GM18526 (cell line): Measurements from ENCODE around the gene SLC37A3.

ENCODE experiments used
- POLR2A ChIP-seq: IDR thresholded peaks from 3 replicates; pipeline ENCODE4 v1.6.1; 2011; ENCODE audit not compliant: insufficient read length; ENCODE audit errors: extremely low read depth

Gene SLC37A3, protein sequence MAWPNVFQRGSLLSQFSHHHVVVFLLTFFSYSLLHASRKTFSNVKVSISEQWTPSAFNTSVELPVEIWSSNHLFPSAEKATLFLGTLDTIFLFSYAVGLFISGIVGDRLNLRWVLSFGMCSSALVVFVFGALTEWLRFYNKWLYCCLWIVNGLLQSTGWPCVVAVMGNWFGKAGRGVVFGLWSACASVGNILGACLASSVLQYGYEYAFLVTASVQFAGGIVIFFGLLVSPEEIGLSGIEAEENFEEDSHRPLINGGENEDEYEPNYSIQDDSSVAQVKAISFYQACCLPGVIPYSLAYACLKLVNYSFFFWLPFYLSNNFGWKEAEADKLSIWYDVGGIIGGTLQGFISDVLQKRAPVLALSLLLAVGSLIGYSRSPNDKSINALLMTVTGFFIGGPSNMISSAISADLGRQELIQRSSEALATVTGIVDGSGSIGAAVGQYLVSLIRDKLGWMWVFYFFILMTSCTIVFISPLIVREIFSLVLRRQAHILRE

DNA sequence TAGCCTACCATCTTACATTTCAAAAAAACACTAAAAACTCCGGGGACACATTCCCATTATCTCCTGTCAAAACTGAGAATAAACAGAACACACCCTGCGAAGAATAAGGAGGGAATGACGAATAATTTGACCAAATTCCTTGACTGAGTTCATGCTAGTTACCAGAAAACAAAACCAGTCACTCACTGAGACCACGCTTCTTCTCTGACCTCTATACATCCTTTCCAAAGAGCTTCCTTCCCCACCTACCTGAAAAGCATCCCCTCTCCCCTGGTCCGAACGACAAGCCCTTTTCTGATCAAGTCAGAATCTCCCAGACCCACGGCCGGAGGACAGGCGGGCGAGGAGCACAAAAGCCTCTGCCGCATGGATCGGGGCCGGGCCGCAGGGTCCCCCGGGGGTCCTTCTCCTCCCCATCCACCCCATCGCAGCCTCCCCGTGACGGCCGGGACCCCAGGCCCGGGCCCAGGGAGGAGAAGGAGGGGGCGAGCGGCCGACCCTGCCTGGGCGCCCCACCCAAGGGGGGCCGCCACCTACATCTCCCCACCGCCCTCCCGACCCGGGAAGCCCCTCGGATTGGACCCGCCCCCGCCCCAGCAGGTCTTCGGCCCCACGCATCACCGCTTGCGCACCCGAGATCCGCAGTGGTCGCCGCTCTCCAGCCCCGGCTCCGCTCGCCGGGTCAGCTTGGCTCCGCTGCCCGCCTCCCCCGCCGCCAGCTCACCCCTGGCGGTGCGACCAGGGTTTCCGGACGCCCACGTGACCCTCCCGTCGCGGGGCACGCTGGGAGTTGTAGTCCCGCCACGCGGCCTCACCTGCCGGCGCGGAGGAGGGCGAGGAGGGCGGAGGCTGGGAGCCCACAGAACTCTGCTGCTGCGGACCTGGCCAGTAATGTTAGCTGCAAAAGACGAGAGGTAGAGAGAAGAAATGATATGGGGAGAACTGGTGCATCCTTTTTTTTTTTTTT is at the start of gene SLC37A3:
SLC37A3 (minus strand) TSS at position 747 of the 967 bp plus-strand sequence. CDS start 16,004 bp downstream, outside the sequence.
- peak; percentile 64 for TF ChIP-seq POLR2A

DNA sequence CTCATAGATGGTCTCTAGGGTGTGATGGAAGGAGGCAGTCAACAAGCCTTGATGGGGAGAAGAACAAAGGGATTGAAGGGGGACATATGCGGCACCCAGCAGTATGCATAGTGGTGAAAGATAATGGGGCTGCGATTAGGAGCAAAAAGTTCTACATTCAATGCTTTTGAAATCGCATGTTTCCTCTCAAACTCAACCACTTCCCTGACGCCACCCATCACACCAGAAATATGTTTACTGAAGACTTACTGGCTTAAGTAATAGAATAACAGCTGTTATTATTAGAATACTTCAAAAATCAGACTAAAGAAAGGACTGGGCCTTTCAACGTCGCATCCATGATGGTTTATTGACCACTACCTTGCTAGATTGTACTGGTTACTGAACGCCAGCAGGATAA is 49.5 kb upstream of the SLC37A3 start:
- no peak for TF ChIP-seq POLR2A

DNA sequence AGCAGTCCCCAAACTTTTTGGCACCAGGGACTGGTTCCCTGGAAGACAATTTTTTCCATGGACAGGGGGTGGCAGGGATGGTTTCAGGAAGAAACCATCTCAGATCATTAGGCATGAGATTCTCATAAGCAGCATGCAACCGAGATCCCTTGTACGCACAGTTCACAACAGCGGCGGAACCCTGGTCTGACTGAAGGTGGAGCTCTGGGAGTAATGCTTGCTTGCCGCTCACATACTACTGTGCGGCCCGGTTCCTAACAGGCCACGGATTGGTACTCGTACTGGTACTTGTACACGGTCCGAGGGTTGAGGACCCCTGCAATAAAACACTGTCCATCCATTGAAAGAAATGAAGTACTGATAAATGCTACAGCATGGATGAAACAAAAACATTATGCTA is 48.1 kb upstream of the SLC37A3 start:
- no peak for TF ChIP-seq POLR2A

DNA sequence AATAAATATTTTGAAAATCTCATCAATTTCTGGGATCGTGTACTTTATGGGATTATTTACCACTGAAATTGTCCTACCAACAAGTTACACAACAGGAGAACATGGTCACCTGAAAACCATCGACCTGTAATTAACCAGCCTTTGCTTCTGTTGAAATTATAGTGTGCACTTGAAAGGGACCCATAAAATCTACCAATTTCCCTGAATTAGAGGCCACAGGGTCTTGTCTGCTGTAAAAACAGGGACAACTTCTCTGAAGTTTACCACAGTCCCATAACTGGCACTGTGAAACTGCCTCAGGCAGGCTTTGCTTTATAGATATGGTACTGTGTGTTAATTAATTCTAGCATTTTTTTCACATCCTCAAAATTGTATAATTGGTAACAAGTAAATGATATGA is 43.2 kb upstream of the SLC37A3 start:
- no peak for TF ChIP-seq POLR2A

DNA sequence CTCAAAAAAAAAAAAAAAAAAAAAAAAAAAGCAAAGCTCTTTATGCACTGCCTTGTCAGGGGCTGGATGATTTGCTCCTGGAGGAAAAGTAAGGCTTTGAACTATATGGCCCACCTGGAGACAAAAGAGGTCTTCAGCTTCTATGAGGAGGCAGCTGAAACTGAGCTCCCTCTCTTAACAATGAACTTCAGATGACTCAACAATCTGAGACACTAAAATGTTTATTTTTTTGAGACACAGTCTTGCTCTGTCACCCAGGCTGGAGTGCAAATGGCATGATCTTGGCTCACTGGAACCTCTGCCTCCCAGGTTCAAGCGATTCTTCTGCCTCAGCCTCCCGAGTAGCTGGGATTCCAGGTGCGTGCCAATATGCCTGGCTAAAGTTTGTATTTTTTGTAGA is 42.3 kb upstream of the SLC37A3 start:
- TF ChIP-seq POLR2A: no peak

DNA sequence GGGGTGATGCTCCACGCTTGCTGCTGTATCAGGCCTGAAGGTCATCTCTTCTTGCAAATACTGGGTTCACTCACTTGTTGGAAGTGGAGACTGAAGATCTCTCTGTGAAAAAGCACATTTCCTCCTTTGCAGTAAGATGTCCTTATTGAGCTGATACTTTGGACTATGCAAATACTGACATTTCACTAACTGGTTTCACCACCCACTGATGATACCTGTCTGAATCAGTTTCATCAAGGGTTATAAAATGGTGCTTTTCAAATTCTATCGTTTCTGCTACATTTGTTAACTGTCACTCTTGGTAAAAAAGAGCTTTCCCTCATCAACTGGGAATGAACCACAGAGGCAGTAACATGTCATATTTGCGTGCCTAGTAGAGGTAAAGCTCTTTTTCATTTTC is 41.0 kb upstream of the SLC37A3 start:
- no peak for TF ChIP-seq POLR2A

DNA sequence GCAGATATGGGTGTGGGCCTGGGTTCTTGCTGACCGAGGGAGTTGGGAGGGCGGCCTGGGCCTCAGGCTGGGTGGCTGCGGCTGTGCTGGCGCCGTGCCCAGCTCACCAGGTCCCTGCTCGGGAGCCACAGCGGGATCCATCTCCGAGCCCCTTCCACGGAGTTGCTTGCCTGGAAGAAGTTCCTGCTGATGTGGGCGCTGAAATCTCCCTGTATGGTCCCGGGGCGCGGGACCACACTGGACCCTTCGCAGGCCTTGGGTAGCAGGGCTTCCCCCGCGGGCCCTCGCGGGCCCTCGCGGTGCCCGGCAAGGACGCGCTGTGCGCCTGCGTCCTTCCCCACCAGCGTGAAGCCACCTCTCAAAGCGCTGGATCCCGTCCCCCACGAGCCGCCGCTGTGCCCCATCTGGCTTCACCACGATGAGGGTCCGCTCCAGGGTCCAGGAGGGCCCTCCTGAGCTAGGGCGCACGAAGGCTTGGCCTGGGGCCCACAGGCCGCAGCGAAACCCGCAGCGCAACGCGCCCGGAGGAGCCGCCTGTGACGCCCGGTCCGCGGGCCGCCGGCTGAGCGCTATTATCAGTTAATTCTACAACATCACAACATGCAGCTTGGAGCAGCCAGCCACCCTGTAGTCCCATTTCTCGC is 37.0 kb upstream of the SLC37A3 start:
- no peak for TF ChIP-seq POLR2A

DNA sequence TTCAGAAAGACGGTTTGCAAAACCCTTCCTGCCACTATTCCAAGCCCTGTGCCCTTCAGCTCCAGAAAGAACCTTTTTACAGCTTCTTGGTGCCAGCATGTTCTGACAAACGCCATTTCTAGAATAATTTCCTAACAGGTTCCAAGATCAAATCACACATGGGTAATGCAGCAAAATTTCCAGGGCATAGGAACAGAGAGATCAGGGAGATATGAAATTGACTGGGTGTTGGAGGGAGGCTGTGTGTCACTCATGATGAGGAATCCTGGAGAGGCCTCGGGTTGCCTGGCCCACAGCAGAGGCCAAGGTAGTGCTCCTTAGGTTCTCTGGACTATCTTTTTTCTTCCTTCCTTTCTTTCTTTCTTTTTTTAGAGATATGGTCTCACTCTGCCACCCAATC is 35.1 kb upstream of the SLC37A3 start:
- TF ChIP-seq POLR2A: no peak

DNA sequence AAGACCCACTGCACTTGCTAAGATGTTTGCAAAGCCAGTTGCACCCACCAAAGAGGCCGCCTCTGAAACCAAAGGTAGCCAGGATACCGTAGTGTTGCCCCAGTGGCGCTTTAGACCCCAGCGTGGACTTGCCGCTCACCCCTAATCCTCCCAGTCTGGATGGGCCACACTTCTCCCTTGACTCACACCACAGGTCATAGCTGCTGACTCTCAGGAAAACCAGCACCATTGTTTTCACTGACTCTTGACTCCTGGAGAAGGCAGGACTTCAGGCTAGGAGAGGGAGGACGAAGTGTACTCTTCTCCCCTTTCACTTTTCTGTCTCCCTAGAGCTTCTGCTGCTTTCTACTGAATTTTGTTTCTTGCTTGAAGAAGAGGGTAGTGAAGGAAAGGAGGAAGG is 27.8 kb upstream of the SLC37A3 start:
- TF ChIP-seq POLR2A: no peak

DNA sequence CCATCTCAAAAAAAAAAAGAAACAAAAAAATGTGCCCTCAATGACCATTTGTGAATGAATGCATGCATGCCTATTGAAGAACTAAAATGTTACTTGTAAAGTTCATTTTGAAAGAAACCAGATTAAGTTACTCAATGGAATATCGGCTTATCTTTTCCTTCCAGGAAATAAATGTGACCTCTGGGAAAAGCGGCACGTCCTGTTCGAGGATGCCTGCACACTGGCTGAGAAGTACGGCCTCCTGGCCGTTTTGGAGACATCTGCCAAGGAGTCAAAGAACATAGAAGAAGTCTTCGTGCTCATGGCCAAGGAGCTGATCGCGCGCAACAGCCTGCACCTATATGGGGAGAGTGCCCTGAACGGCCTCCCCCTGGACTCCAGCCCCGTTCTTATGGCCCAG is 27.4 kb upstream of the SLC37A3 start:
- TF ChIP-seq POLR2A: no peak

DNA sequence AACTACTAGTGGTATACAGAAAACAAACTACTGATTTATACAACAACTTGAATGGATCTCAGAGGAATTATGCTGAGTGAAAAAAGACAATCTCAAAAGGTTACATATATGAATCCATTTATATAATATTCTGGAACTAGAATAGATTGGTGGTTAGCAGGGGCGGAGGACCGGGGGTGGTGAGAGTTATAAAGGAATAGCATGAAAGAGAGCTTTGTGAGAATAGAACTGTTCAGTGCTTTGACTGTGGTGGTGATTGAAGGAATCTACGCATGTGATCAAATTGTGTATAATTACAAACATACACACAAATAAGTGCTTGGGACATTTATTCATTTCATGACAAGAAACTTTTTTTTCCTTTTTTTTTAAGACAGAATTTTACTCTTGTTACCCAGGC is 25.2 kb upstream of the SLC37A3 start:
- no peak for TF ChIP-seq POLR2A

DNA sequence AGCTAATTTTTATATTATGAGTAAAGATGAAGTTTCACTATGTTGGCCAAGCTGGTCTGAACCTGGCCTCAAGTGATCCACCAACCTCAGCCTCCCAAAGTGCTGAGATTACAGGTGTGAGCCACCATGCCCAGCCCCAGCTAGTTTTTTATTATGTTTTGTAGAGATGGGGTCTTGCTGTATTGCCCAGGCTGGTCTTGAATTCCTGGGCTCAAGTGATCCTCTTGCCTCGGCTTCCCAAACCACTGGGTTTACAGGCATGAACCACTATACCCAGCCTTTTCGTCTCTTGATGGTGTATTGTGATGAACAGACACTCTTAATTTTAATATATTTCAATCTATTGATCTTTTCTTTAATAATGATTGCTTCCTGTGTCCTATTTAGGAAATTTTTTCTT is 23.2 kb upstream of the SLC37A3 start:
- TF ChIP-seq POLR2A: no peak

DNA sequence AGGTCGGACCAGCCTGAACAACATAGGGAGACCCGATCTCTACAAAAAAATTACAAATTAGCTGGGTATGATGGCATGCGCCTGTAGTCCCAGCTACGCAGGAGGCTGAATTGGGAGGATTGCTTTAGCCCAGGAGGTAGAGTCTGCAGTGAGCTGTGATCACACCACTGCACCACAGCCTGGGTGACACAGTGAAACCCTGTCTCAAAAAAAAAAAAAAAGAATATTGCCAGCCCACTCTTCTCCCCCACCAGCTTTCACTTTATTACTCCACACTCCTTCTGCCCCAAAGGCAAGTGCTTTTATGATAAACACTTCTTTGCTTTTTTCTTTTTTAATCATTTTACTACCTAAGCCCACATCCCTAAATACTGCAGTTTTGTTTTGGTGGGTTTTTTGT is 20.3 kb upstream of the SLC37A3 start:
- TF ChIP-seq POLR2A: no peak

DNA sequence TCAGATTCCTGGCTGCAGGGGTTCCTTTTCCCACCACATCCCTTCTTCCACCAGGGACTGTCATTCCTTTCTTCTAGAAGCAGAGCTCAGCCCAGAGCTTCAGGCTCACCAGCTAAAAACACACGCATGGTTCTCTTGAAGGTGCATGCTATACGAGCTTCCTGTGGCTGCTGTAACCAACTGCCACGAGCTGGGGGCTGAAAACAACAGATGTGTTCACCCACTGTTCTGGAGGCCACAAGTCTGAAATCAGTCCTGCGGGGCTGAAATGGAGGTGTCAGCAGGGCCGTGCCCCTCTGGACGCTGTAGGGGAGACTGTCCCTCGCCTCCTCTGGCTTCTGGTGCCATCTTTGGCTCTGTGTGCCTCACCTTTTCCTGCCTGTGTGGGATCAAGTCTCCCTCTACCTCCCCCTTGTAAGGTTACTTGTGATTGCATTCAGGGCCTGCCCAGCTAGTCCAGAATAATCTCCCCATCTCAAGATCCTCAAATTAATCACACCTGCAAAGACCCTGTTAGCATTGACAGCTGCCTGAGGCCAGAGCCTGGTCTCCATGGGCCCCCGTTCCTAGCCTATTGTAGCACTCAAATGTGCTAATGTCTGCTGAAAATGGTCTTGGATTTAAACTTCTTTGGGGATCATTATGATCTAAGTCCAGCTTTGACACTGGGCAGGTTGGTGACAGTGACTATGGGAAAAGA is 19.3 kb upstream of the SLC37A3 start:
- no peak for TF ChIP-seq POLR2A

DNA sequence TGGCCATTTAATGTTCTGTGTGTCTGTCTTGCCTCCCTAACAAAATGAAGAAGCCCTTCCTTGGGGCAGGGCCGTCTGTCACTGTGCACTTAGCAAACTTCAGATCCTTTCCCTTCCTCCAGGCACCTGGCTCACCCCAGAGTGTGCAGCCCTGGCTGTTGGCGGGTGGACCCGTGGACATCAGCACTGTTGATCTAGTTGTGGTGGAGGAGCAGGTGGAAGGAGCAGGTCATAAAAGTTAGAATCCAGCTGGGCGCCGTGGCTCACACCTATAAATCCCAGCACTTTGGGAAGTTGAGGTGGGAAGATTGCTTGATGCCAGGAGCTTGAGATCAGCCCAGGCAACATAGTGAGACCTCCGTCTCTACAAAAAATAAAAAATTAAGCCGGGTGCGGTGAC is 18.2 kb upstream of the SLC37A3 start:
- no peak for TF ChIP-seq POLR2A
